IMR-90 (cell line): ENCODE data around the gene SLC25A5. TPM values are rescaled to one million over a fixed set of nuclear protein-coding genes. Genes with fewer than 3 reads are reported as not detected.

Experiments used
- ATAC-seq: fragments of 200-7000 bp; cut with Tn5 transposase; 2 replicates; pipeline ENCODE4 v1.9.1; 2020; ENCODE audit warnings: low read depth, mild to moderate bottlenecking, moderate library complexity
- BruUV-seq: library from RNA; stranded (reverse); fragments of 400-500 nt; replicated peaks from 2 replicates; lab custom pipeline; 2021; lab: Mats Ljungman, UMichigan
- CTCF ChIA-PET: fragments of 300-600 bp; formaldehyde crosslinking; extraction: SDS; loops from one replicate; lab custom pipeline; 2021; ENCODE audit warnings: antibody characterized with exemption; lab: Yijun Ruan, JAX
- POLR2A ChIA-PET: fragments of 300-600 bp; sonication (Branson Sonifier 250); formaldehyde crosslinking; loops from one replicate; lab custom pipeline; 2022; ENCODE audit warnings: antibody characterized with exemption; ENCODE audit not compliant: unreplicated experiment; lab: Charles Lee
- DNase-seq: peaks from one replicate; pipeline ENCODE4 v3.0.0; 2013
- H2AFZ ChIP-seq: replicated peaks from 2 replicates; pipeline ENCODE3; 2013; ENCODE audit warnings: low read length, mild to moderate bottlenecking; ENCODE audit not compliant: poor library complexity
- H2AK5ac ChIP-seq: 2 replicates; pipeline ENCODE4 v1.6.1; 2013; ENCODE audit warnings: low read depth, low read length, inconsistent platforms
- H2AK9ac ChIP-seq: replicated peaks from 2 replicates; pipeline ENCODE3; 2013; ENCODE audit warnings: mild to moderate bottlenecking, low read depth, low read length, moderate library complexity; ENCODE audit not compliant: poor library complexity
- H2BK120ac ChIP-seq: 2 replicates; pipeline ENCODE4 v1.6.1; 2013; ENCODE audit warnings: low read depth, low read length, inconsistent platforms
- H2BK15ac ChIP-seq: 3 replicates; pipeline ENCODE4 v1.6.1; 2013; ENCODE audit warnings: low read depth, low read length, inconsistent platforms
- H2BK20ac ChIP-seq: 2 replicates; pipeline ENCODE4 v1.6.1; 2013; ENCODE audit warnings: low read depth, mild to moderate bottlenecking, inconsistent platforms, low read length, moderate library complexity
- H2BK5ac ChIP-seq: 2 replicates; pipeline ENCODE4 v1.6.1; 2013; ENCODE audit warnings: mild to moderate bottlenecking, low read depth, low read length, inconsistent platforms; ENCODE audit not compliant: poor library complexity, severe bottlenecking
- H3K14ac ChIP-seq: replicated peaks from 2 replicates; pipeline ENCODE4 v1.6.1; 2013; ENCODE audit warnings: low read depth, low read length, inconsistent platforms
- H3K18ac ChIP-seq: 2 replicates; pipeline ENCODE4 v1.6.1; 2013; ENCODE audit warnings: low read depth, low read length, control low read depth
- H3K23ac ChIP-seq: 2 replicates; pipeline ENCODE4 v1.6.1; 2013; ENCODE audit warnings: low read depth, low read length, inconsistent platforms
- H3K27ac ChIP-seq: 2 replicates; pipeline ENCODE4 v1.5.1; 2013; ENCODE audit warnings: mild to moderate bottlenecking, control low read depth, low read length; ENCODE audit not compliant: insufficient read depth
- H3K27me3 ChIP-seq: 2 replicates; pipeline ENCODE4 v1.6.1; 2013; ENCODE audit warnings: low read length; ENCODE audit not compliant: control insufficient read depth, insufficient read depth
- H3K36me3 ChIP-seq: 2 replicates; pipeline ENCODE4 v1.6.1; 2013; ENCODE audit warnings: low read length, mixed read lengths; ENCODE audit not compliant: control insufficient read depth, insufficient read depth
- H3K4ac ChIP-seq: 2 replicates; pipeline ENCODE4 v1.6.1; 2013; ENCODE audit warnings: low read depth, low read length, inconsistent platforms
- H3K4me1 ChIP-seq: 2 replicates; pipeline ENCODE4 v1.6.1; 2013; ENCODE audit warnings: low read length, mixed read lengths; ENCODE audit not compliant: control insufficient read depth, insufficient read depth
- H3K4me2 ChIP-seq: 2 replicates; pipeline ENCODE4 v1.6.1; 2013; ENCODE audit warnings: low read depth, mild to moderate bottlenecking, control low read depth, low read length, moderate library complexity
- H3K4me3 ChIP-seq: 2 replicates; pipeline ENCODE4 v1.5.1; 2013; ENCODE audit warnings: low read depth, mild to moderate bottlenecking, control low read depth, low read length, moderate library complexity; ENCODE audit not compliant: insufficient read depth
- H3K56ac ChIP-seq: 2 replicates; pipeline ENCODE4 v1.6.1; 2013; ENCODE audit warnings: low read length, inconsistent platforms; ENCODE audit not compliant: insufficient read depth; ENCODE audit errors: extremely low read depth
- H3K79me1 ChIP-seq, 2 experiments: 2 replicates each; pipeline ENCODE4 v1.6.1; 2013; ENCODE audit warnings: low read length in 2 of 2, inconsistent platforms in 1 of 2, low read depth in 1 of 2
- H3K9ac ChIP-seq: 2 replicates; pipeline ENCODE4 v1.6.1; 2013; ENCODE audit warnings: low read depth, low read length, control low read depth
- H3K9me1 ChIP-seq: 2 replicates; pipeline ENCODE4 v1.6.1; 2013; ENCODE audit warnings: low read length, inconsistent platforms; ENCODE audit not compliant: insufficient read depth
- H3K9me3 ChIP-seq: 2 replicates; pipeline ENCODE4 v1.6.1; 2013; ENCODE audit warnings: low read length; ENCODE audit not compliant: control insufficient read depth, insufficient read depth
- H4K20me1 ChIP-seq: 2 replicates; pipeline ENCODE4 v1.6.1; 2013; ENCODE audit warnings: low read length, inconsistent platforms; ENCODE audit not compliant: insufficient read depth
- H4K5ac ChIP-seq: 2 replicates; pipeline ENCODE4 v1.6.1; 2013; ENCODE audit warnings: mild to moderate bottlenecking, low read depth, low read length, control low read depth
- H4K8ac ChIP-seq, 2 experiments: 2 replicates each; pipeline ENCODE4 v1.6.1; 2013; ENCODE audit warnings: low read depth in 2 of 2, low read length in 2 of 2, control low read depth in 1 of 2, inconsistent platforms in 1 of 2
- H4K91ac ChIP-seq: 2 replicates; pipeline ENCODE4 v1.6.1; 2013; ENCODE audit warnings: low read depth, low read length, inconsistent platforms; ENCODE audit not compliant: insufficient read depth
- CHD1 ChIP-seq: IDR thresholded peaks from 2 replicates; pipeline ENCODE4 v1.6.1; 2012; ENCODE audit warnings: low read depth, low read length, improper control_type of control experiment
- NFE2L2 ChIP-seq: fragments of 150-350 bp; IDR thresholded peaks from 2 replicates; pipeline ENCODE4 v1.6.1; 2016; ENCODE audit warnings: low read depth, mild to moderate bottlenecking, low read length
- POLR2A ChIP-seq: IDR thresholded peaks from 2 replicates; pipeline ENCODE4 v1.6.1; 2012; ENCODE audit warnings: mild to moderate bottlenecking, low read depth, low read length
- RAD21 ChIP-seq: IDR thresholded peaks from 2 replicates; pipeline ENCODE4 v1.6.1; 2012; ENCODE audit warnings: low read length, improper control_type of control experiment
- SMC3 ChIP-seq: fragments of 150-350 bp; IDR thresholded peaks from 2 replicates; pipeline ENCODE4 v1.6.1; 2016; ENCODE audit warnings: low read depth, mild to moderate bottlenecking, antibody characterized with exemption, low read length, moderate library complexity
- USF2 ChIP-seq: fragments of 150-350 bp; IDR thresholded peaks from 2 replicates; pipeline ENCODE4 v1.6.1; 2017; ENCODE audit warnings: mild to moderate bottlenecking, antibody characterized with exemption, low read length, low read depth
- WGBS, 2 experiments: methylation state at CpG; one replicate each; pipeline versions ENCODE4 v1.1.5 to v1.1.7; 2013; ENCODE audit warnings: missing lambda C conversion rate in 2 of 2; ENCODE audit not compliant: insufficient read length in 1 of 2; ENCODE audit errors: extremely low coverage in 2 of 2; 5-methylcytosine and 5-hydroxymethylcytosine counted together
- dilution Hi-C: fragments of 300-500 bp; cut with HindIII; formaldehyde crosslinking; loops from one replicate; pipeline ENCODE4 v1.14.3; 2018; ENCODE audit warnings: low sequenced_read_pairs; ENCODE audit not compliant: unreplicated experiment
- in situ Hi-C: fragments of 300-500 bp; cut with MboI; formaldehyde crosslinking; loops from 3 replicates; pipeline ENCODE4 v1.14.3; 2019; ENCODE audit warnings: low sequenced_read_pairs, inconsistent platforms, mixed read lengths
- intact Hi-C: fragments of 100-400 bp; cut with micrococcal nuclease; formaldehyde crosslinking; loops from 2 replicates; pipeline ENCODE4 v1.10.0; 2022
- polyA plus RNA-seq, 3 experiments: library from polyadenylated mRNA; depleted of rRNA; stranded (reverse); fragments of >200 nt; gene quantifications; 2 replicates each; pipeline ENCODE4 v1.2.3, GENCODE V29; 2012; ENCODE audit warnings: low replicate concordance in 1 of 3
- total RNA-seq: library from RNA; depleted of rRNA; stranded (reverse); fragments of >200 nt; gene quantifications from 2 replicates; pipeline ENCODE4 v1.2.3, GENCODE V29; 2012
- TF ChIP-seq, protein P1 (sequence below): fragments of 150-350 bp; IDR thresholded peaks from 2 replicates; pipeline ENCODE4 v1.6.1; 2016; ENCODE audit warnings: low read depth, mild to moderate bottlenecking, low read length, moderate library complexity, borderline replicate concordance

SLC25A5 gene
- total and polyA plus RNA-seq, 2 of the 4 experiments (the other 2 are of a cell fraction) = 216 to 337 TPM

GRCh38 chrX:119478504-119478903 is 10.3 kb downstream of the SLC25A5 start:
- no peak overlapping the region for H2AFZ ChIP-seq
- H3K9me3 ChIP-seq = no peaks in the 10 kb centered on the region
- no peak overlapping the region for H2AK9ac ChIP-seq
- no peak overlapping the region for H2BK5ac ChIP-seq
- intact Hi-C loops = no loop called here
- no peak overlapping the region for H3K4me2 ChIP-seq
- no peak overlapping the region for H3K4me3 ChIP-seq
- no peak overlapping the region for H2AK5ac ChIP-seq
- H3K9me1 ChIP-seq = no peaks in the 10 kb centered on the region
- H3K14ac ChIP-seq = no peak overlapping the region
- no peak for DNase-seq
- no peaks in the 10 kb centered on the region for H3K79me1 ChIP-seq
- H4K5ac ChIP-seq = no peak overlapping the region
- TF ChIP-seq CHD1 (no peak), SMC3 (no peak), USF2 (no peak), POLR2A (no peak), RAD21 (no peak), NFE2L2 (no peak)
- TF ChIP-seq, protein P1, sequence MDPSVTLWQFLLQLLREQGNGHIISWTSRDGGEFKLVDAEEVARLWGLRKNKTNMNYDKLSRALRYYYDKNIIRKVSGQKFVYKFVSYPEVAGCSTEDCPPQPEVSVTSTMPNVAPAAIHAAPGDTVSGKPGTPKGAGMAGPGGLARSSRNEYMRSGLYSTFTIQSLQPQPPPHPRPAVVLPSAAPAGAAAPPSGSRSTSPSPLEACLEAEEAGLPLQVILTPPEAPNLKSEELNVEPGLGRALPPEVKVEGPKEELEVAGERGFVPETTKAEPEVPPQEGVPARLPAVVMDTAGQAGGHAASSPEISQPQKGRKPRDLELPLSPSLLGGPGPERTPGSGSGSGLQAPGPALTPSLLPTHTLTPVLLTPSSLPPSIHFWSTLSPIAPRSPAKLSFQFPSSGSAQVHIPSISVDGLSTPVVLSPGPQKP = no peak
- H2BK20ac ChIP-seq = no peak overlapping the region
- H3K23ac ChIP-seq = no peak overlapping the region
- H3K18ac ChIP-seq = no peak overlapping the region
- H2BK120ac ChIP-seq = no peak overlapping the region
- ChIA-PET POLR2A (no interaction called here), CTCF (interaction anchor here (0.8 kb wide), 1 partner anchor 16 kb away, joined by 4 read pairs; no protein-coding TSS in a partner anchor)
- H4K91ac ChIP-seq = no peak overlapping the region
- H3K27ac ChIP-seq = no peak overlapping the region
- no peak overlapping the region for H3K4ac ChIP-seq
- no peaks in the 10 kb centered on the region for H3K27me3 ChIP-seq
- H4K20me1 ChIP-seq = no peaks in the 10 kb centered on the region
- in situ Hi-C loops = no loop called here
- H3K56ac ChIP-seq = no peak overlapping the region
- WGBS, 2 experiments = no CpG with 5 or more reads among the region's 4 CpGs
- no peaks in the 10 kb centered on the region for H3K36me3 ChIP-seq
- H2BK15ac ChIP-seq = no peak overlapping the region
- ATAC-seq = no peak
- H3K4me1 ChIP-seq = peaks cover 6% of the 10 kb centered on the region
- dilution Hi-C loops = no loop called here
- BruUV-seq = no TSS peak
- no peak overlapping the region for H4K8ac ChIP-seq
- H3K9ac ChIP-seq = no peak overlapping the region
